HS-5 (cell line): ENCODE data around the gene PRR16.
"Not testable (repeated sequence)": the region's sequence is repeated elsewhere in the genome, so short reads cannot be mapped to it uniquely, and the experiment has no call there.

ENCODE experiments used
- DNase-seq: peaks from one replicate; pipeline ENCODE4 v3.0.0-alpha.2; 2012; ENCODE audit warnings: low read depth

Gene PRR16

DNA sequence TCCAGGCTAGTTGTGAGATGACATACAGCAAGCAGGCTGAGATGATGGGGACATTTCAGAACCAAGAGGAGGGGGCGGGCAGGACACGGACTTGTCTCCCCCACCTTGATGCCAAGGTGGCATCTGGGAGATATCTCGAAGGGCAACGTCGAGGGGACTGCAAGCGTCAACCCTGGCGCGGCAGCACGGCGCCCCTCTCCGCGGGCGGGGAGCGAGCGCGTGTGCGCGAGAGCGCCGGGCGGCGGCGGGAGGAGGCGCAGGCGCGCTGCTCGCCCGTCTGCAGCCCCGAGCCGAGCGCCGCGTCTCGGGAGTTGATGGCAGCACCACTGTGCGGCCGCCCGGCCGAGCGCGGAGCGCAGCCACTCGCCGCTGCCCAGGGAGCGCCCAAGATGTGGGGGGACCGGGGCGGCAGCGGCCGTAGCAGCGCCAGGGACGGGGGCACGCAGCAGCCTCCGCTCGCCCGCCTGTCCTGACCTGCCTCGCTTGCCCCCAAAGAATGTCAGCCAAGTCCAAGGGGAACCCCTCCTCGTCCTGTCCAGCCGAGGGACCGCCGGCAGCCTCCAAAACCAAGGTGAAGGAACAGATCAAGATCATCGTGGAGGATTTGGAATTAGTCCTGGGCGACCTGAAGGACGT is at the start of gene PRR16:
Gene PRR16 (plus strand): TSS at position 310 of the 636 bp plus-strand sequence.
- DNase-seq = no peak

- DNase-seq = no peak
Measured at GRCh38 chr5:120415985-120416384, 48.1 kb upstream of the PRR16 start.

DNA sequence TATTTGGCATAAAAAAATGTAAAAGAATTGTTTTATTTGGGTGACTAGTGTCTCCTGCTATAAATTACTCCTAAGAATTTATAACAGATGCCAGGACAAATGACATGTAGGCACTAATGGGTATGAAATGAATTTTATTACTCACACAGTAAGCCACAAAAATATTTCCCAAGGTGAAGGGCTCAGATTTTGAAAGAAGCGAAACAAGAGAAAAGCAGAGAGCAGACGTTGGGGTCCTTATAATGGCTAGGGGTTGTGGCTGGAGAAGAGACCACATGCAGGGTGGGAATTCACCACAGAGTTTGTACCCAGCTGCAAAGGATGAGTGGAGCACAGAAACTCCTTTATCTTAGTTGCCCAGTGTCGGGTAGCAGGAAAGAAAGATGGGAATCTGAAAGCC is 45.0 kb upstream of the PRR16 start:
- DNase-seq = no peak

GRCh38 chr5:120426633-120427275 is 37.3 kb upstream of the PRR16 start:
- DNase-seq = not testable (repeated sequence)

- DNase-seq = no peak
Measured at GRCh38 chr5:120430572-120430971, 33.5 kb upstream of the PRR16 start.

- no peak for DNase-seq
Measured at GRCh38 chr5:120432861-120433260, 31.2 kb upstream of the PRR16 start.

- no peak for DNase-seq
Measured at GRCh38 chr5:120435129-120435528, 29.0 kb upstream of the PRR16 start.

DNA sequence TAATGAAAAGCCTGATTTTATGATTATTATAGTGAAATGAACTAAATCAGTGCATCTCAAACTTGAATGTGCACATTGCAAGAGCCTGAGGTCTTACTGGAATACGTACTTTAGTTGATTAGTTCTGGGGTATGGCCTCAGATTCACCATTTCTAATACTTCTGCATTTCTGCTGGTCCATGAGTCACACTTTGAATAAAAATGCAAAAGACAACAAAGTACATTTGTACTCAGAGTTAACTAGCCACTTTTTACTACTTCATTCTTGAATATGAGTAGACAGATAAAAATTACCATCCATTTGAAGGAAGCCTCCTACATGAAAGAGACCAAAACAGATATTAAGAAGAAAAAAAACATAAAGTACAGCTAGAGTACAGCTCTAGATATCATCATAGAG is 27.1 kb upstream of the PRR16 start:
- DNase-seq = no peak

GRCh38 chr5:120442694-120443093 is 21.4 kb upstream of the PRR16 start:
- DNase-seq = no peak

DNA sequence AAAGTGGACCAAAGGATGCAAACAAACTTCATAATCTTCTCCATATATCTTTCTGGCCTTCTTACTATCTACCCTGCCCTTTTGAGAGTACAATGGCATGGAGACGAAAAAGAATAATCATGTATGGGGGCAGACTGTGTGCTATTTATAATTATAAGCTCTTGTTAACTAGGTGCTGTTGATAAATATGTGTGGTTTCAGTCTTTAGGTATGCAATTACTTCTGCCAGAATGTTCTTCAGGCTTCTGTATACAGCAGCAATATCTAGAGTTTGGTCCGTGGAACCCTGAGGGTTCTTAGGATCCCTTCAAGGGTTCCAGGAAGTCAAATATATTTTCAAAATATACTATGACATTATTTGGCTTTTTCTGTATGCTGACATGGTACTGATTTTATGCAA is 20.5 kb upstream of the PRR16 start:
- no peak for DNase-seq

DNA sequence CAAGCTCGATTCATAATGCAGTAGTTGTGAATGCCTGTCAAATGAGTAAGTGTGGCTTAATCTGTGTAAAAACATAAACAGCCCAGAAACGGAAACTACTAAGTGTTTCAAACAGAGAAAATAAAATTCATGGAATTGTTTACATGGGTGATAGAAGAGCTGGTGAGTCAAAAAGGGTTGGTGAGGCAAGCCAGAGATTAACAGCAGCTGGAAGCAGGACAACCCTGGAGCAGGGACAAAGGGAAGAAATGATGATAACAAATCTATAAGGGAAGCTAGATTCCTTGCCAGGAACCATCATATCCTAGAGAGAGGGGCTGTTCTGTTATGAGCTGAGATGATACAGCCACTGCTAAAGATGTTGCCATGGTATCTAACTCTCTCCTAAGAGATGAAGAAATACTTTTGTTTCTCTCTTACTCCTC is 18.0 kb upstream of the PRR16 start:
- peak; percentile 82 for DNase-seq

GRCh38 chr5:120446901-120447300 is 17.2 kb upstream of the PRR16 start:
- DNase-seq = no peak

- DNase-seq = no peak
Measured at GRCh38 chr5:120447706-120448239, 16.3 kb upstream of the PRR16 start.

DNA sequence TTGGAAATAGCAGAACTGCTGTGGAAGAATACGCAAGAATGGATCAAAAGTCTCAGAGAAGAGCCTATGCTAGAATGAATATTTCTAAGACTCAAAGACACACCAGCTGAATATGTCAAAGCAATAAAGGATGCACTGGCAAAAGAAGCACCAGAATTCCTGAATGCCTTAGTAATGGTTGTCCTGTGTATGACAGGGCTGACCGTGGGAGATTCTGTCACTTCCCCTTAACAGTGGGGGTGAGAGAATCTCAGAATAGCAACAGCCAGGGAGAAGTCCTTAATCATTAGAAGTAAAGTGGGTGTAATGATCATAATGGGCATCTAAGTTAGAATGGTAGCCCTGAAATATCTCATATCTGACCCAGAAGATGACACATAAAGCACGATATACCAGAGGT is 14.6 kb upstream of the PRR16 start:
- no peak for DNase-seq

DNA sequence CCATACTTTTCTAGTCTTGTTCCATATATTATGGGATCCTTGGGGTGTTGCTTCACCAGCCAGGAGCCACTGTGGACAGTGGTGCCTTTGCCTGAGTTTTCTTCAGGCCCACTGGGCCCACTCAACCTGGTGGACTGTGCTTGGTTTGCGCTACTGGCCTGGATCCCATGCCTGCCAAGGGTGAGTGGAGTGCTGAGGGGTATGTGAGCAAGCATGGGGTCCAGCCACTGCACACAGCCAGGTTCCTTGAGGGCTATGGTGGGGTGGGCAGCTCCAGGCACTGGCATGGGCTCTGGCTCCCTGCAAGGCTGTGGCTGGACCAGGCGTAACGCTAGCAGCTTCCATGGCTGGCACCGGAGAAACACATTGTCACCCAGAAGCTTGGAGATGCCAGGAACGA is 13.2 kb upstream of the PRR16 start:
- no peak for DNase-seq

DNA sequence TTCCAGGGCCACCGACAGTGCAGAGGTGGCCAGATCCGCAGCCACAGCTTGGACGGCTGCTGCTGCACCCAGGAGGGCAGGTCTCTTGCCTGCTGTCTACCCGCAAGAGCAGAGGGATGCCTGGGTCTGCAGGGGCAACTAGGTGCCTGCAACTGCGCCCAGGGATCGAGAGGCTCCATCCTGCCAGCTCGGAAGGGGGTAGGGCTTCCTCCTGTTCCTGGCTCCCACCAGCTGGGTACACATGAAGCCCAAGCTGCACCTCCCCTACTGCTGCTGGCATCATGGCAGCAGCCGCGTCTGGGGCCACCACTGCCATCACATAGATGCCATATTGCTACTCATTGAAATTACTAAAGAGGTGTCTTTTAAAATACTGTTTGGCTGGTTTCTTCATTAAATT is 12.7 kb upstream of the PRR16 start:
- no peak for DNase-seq

DNA sequence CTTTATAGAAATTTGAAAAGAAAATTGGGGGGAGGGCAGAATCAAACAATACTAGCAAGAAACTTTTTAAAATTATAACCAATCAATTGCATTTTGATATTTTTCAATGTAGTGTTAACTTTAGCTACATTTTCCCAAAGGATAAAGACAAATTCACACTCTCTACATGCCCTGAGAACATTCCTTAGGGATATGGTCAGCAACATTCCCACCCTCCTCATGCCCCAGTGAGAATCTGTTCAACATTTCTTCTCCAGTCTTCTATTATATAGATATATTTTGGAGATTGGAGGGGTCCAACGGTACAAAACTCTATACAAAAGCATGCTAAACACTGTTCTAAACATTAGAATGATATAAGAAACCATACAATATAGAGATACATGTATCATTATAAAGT is 11.6 kb upstream of the PRR16 start:
- DNase-seq = no peak

GRCh38 chr5:120454094-120454798 is 9.9 kb upstream of the PRR16 start:
- DNase-seq = no peak

GRCh38 chr5:120456006-120456405 is 8.1 kb upstream of the PRR16 start:
- no peak for DNase-seq

- no peak for DNase-seq
Measured at GRCh38 chr5:120457839-120458507, 6.1 kb upstream of the PRR16 start.

DNA sequence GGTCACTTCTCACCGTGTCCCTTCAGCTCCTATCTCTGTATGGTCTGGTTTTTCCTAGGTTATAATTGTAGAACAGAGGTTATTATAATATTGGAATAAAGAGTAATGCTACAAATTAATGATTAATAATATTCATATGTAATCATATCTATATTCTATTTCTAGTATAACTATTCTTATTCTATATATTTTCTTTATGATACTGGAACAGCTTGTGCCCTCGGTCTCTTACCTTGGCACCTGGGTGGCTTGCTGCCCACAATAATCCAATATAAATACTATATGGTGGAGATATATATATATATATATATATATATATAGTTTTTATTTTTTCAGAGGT is 5.6 kb upstream of the PRR16 start:
- DNase-seq = not testable (repeated sequence)

- no peak for DNase-seq
Measured at GRCh38 chr5:120461251-120461650, 2.8 kb upstream of the PRR16 start.
